Memory B cell (primary cell): ENCODE data around the gene TCF19.
A peak's percentile ranks its signal among the peaks of the same experiment; 100 is the strongest.
"Not testable (repeated sequence)": the region's sequence is repeated elsewhere in the genome, so short reads cannot be mapped to it uniquely, and the experiment has no call there.

Experiments used
- ATAC-seq: fragments of 150-1000 bp; cut with Tn5 transposase; 2 replicates; pipeline ENCODE4 v1.10.0; 2021; ENCODE audit warnings: low read depth, mild to moderate bottlenecking, moderate library complexity
- DNase-seq, 2 donors: peaks; one replicate each; pipeline ENCODE4 v3.0.0; 2022; ENCODE audit warnings: low spot score in 2 of 2
- H3K27ac Mint-ChIP-seq: one replicate; pipeline ENCODE4 v1.8.0; 2022; ENCODE audit warnings: mild to moderate bottlenecking, moderate library complexity, mixed read lengths
- H3K27me3 Mint-ChIP-seq: one replicate; pipeline ENCODE4 v1.8.0; 2022; ENCODE audit warnings: mixed read lengths
- H3K36me3 Mint-ChIP-seq: one replicate; pipeline ENCODE4 v1.8.0; 2022; ENCODE audit warnings: mild to moderate bottlenecking, mixed read lengths
- H3K4me1 Mint-ChIP-seq: one replicate; pipeline ENCODE4 v1.8.0; 2022; ENCODE audit warnings: mixed read lengths
- H3K4me3 Mint-ChIP-seq: one replicate; pipeline ENCODE4 v1.8.0; 2022; ENCODE audit warnings: mild to moderate bottlenecking, moderate library complexity, mixed read lengths
- H3K9me3 Mint-ChIP-seq: one replicate; pipeline ENCODE4 v1.8.0; 2022; ENCODE audit warnings: mixed read lengths

The TCF19 gene

DNA sequence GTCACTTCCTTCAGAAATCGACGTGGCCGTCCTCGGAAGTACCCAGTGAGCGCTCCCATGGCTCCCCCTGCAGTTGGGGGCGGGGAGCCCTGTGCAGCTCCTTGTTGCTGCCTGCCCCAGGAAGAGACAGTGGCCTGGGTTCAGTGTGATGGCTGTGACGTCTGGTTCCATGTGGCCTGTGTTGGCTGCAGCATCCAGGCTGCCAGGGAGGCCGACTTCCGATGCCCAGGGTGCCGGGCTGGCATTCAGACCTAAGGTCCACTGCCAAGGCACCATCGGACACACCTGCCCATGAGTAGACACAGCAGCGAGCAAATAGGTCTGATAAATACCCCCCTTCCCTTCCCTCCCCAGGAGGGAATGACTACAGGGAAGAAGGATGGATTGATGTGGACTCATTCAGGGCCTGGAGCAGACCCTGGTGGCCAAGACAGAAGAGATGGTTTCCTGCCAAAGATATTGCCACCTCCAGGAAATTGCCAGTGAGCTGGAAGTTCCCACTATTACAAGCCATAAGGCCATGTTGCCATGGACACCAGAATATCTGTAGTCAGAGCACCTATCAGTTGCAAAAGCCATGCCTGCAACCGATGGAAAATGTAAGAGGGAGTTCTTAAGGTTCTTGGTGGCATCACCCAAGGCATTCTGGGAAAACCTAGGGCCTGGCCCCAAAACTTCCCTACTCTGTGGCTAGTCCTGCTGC lies 4.2 kb downstream of the TCF19 start:
- no peaks in the 10 kb centered on the region for H3K9me3 Mint-ChIP-seq
- no peak overlapping the region for H3K4me3 Mint-ChIP-seq
- peaks cover 3% of the 10 kb centered on the region for H3K36me3 Mint-ChIP-seq
- peaks cover 24% of the 10 kb centered on the region for H3K4me1 Mint-ChIP-seq
- DNase-seq (no peak), ATAC-seq (no peak)
- no peaks in the 10 kb centered on the region for H3K27me3 Mint-ChIP-seq
- H3K27ac Mint-ChIP-seq, result peak overlapping the region; percentile 5

GRCh38 chr6:31163922-31164321 lies 5.5 kb downstream of the TCF19 start:
- no peak for ATAC-seq
- Mint-ChIP-seq H3K27ac (no peak overlapping the region), H3K27me3 (no peaks in the 10 kb centered on the region), H3K4me3 (no peak overlapping the region), H3K9me3 (no peaks in the 10 kb centered on the region), H3K36me3 (peaks cover 3% of the 10 kb centered on the region), H3K4me1 (peaks cover 18% of the 10 kb centered on the region)
- no peak for DNase-seq

GRCh38 chr6:31164475-31165063 lies 6.2 kb downstream of the TCF19 start:
- not testable (repeated sequence) for DNase-seq, H3K27me3 Mint-ChIP-seq, H3K36me3 Mint-ChIP-seq, H3K9me3 Mint-ChIP-seq, ATAC-seq
- Mint-ChIP-seq H3K4me1 (peaks cover 16% of the 10 kb centered on the region), H3K27ac (peak overlapping the region; percentile 64), H3K4me3 (peak overlapping the region; percentile 75)

- H3K36me3 Mint-ChIP-seq, H3K27me3 Mint-ChIP-seq, H3K9me3 Mint-ChIP-seq: not testable (repeated sequence)
- Mint-ChIP-seq H3K27ac (peak overlapping the region; percentile 64), H3K4me3 (peak overlapping the region; percentile 75), H3K4me1 (peaks cover 11% of the 10 kb centered on the region)
- DNase-seq (peak; percentile 45 to 46), ATAC-seq (peak; percentile 98)
These were observed 6.9 kb downstream of the TCF19 start for GRCh38 chr6:31165064-31165832.

DNA sequence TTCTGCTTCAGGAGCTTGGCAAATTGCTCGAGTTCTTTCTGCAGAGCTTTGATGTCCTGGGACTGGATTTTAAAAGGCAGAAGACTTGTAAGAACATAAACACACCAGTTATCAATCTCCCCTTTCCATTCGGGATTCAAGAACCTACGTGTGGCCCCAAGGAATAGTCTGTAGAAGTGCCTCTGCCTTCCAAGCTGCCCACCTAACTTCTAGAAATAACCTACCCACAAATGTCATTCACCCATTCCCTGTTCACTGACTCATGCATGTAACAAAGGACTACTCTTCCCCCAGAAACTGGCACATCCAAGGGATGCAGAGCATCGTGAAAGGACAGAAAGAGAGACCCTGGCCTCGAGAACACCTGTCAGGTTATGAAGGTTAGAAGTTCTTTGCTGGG lies 7.6 kb downstream of the TCF19 start:
- Mint-ChIP-seq H3K27me3 (no peaks in the 10 kb centered on the region), H3K27ac (no peak overlapping the region), H3K9me3 (no peaks in the 10 kb centered on the region), H3K36me3 (peaks cover 3% of the 10 kb centered on the region), H3K4me3 (no peak overlapping the region), H3K4me1 (peaks cover 11% of the 10 kb centered on the region)
- DNase-seq (no peak), ATAC-seq (no peak)

DNA sequence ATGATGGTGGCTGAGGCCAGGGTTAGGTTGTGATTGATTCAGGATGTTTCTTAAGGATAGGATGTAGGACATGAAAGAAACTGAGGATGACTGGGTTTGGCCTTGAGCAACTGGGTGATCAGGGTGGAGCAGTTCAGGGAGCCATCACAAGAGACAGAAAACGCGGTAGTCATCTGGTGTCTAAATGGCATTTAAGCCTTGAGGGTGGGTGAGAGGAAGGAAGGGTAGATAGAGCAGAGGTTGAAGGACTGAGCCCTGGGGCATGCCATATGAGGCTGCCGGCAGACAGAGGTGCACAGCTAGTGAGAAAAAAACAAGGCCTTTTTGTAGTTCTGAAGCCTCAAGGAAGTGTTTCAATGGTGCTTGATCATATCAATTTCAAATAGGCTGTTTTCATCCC lies 10.2 kb downstream of the TCF19 start:
- no peaks in the 10 kb centered on the region for H3K27me3 Mint-ChIP-seq
- no peak overlapping the region for H3K4me3 Mint-ChIP-seq
- peaks cover 8% of the 10 kb centered on the region for H3K4me1 Mint-ChIP-seq
- ATAC-seq (no peak), DNase-seq (no peak)
- no peaks in the 10 kb centered on the region for H3K9me3 Mint-ChIP-seq
- no peaks in the 10 kb centered on the region for H3K36me3 Mint-ChIP-seq
- H3K27ac Mint-ChIP-seq, result no peak overlapping the region

- peaks cover 8% of the 10 kb centered on the region for H3K4me1 Mint-ChIP-seq
- DNase-seq (no peak), ATAC-seq (no peak)
- no peak overlapping the region for H3K4me3 Mint-ChIP-seq
- no peaks in the 10 kb centered on the region for H3K27me3 Mint-ChIP-seq
- no peaks in the 10 kb centered on the region for H3K9me3 Mint-ChIP-seq
- H3K27ac Mint-ChIP-seq, result no peak overlapping the region
- no peaks in the 10 kb centered on the region for H3K36me3 Mint-ChIP-seq
These were observed 10.9 kb downstream of the TCF19 start for GRCh38 chr6:31169123-31169857.

GRCh38 chr6:31169858-31170599 lies 11.6 kb downstream of the TCF19 start:
- H3K4me1 Mint-ChIP-seq, H3K36me3 Mint-ChIP-seq, ATAC-seq, H3K27ac Mint-ChIP-seq, H3K4me3 Mint-ChIP-seq, H3K27me3 Mint-ChIP-seq, DNase-seq, H3K9me3 Mint-ChIP-seq: not testable (repeated sequence)

- DNase-seq (no peak), ATAC-seq (no peak)
These were observed 12.2 kb downstream of the TCF19 start, which contains the start of gene POU5F1 for GRCh38 chr6:31170600-31170881. Gene POU5F1 (minus strand): TSS chr6:31170682. CDS start chr6:31170620, 62 bp downstream.

DNA sequence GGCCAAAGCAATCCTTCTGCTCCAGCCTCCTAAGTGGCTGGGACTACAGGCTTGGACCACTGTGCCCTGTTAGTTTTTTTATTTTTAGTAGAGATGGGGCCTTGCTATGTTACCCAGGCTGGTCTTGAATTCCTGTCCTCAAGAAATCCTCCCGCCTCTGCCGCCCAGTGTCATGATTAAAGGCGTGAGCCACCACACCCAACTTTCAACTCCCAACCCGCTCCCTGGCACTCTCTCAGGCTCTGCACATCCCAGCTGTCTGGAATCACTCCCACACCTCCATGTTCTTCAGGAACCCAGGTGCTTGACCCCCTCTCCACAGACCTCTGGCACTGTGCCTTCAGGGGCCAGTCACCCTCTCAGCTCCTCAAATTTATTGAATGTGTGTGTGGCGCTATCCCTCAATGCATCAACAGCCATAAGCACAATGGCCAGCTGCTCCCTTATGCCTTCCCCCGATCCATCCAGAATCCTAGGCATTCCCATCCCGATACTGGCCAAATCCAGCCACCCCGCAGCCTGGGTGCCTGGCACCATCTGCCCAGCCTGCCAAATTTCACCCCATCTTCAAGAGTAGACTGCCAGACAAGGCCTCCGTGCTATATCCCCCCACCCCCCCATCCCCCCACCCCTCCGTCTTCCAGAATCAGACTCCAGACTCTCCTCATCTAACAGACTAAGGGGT lies 12.7 kb downstream of the TCF19 start:
- Mint-ChIP-seq H3K9me3 (no peaks in the 10 kb centered on the region), H3K4me1 (no peaks in the 10 kb centered on the region), H3K27ac (no peak overlapping the region), H3K27me3 (no peaks in the 10 kb centered on the region), H3K4me3 (no peak overlapping the region), H3K36me3 (peaks cover 3% of the 10 kb centered on the region)
- ATAC-seq (no peak), DNase-seq (no peak)

More at GRCh38 chr6:31170600-31170881, 12.2 kb downstream of the TCF19 start, which contains the start of gene POU5F1:
- H3K27me3 Mint-ChIP-seq, result no peaks in the 10 kb centered on the region
- no peak within 1 kb of the TSS for H3K4me3 Mint-ChIP-seq
- H3K27ac Mint-ChIP-seq, result no peak within 1 kb of the TSS
- H3K36me3 Mint-ChIP-seq, result no peaks in the 10 kb centered on the region
- H3K9me3 Mint-ChIP-seq, result no peaks in the 10 kb centered on the region
- no peaks in the 10 kb centered on the region for H3K4me1 Mint-ChIP-seq

DNA sequence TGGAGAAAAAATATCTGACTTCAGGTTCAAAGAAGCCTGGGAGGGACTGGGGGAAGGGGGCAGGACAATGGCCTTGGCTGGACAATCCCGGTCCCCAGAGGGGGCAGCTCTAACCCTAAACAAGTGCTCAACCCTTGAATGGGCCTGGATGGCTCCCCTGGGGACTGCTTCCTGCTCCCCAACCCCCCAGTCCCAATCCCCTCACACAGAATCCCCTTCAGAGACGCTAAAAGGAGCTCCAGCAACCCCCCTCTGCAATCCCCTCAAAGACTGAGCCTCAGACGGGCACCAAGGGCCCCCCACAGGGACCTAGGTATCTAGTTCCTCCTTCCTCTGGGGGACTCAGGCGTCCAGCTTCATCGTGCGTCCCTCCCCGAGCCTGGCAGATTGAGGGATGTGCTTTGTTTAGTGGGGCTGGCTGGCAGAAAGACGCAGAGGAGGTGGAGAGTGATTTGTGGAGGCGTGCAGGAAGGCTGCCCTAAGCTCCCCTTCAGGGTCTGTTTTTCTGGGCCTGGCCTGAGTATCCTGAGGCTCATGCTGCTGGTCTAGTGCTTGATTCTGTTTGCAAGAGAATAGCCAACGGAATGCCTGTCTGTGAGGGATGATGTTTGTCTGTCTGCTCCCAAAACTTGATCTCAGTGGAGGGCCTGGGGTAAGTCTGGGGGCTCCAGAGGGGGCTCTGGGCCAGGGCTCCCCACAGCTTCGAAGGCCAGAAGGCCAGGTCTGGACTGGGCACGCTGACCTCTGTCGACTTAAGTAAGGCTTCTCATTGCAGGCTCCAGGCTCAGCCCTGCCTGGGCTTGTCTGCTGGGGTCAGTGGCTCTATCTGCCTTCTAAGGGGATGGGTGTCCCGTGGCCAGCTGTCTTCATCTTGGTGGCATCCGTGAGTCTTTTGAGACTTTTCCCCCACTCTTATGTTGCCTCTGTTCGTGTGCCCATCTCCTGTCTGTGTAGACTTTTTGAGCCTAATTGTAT lies 13.8 kb downstream of the TCF19 start:
- peaks cover 3% of the 10 kb centered on the region for H3K36me3 Mint-ChIP-seq
- DNase-seq (no peak), ATAC-seq (no peak)
- H3K4me1 Mint-ChIP-seq, result no peaks in the 10 kb centered on the region
- H3K9me3 Mint-ChIP-seq, result no peaks in the 10 kb centered on the region
- no peaks in the 10 kb centered on the region for H3K27me3 Mint-ChIP-seq
- no peak overlapping the region for H3K4me3 Mint-ChIP-seq
- H3K27ac Mint-ChIP-seq, result no peak overlapping the region

DNA sequence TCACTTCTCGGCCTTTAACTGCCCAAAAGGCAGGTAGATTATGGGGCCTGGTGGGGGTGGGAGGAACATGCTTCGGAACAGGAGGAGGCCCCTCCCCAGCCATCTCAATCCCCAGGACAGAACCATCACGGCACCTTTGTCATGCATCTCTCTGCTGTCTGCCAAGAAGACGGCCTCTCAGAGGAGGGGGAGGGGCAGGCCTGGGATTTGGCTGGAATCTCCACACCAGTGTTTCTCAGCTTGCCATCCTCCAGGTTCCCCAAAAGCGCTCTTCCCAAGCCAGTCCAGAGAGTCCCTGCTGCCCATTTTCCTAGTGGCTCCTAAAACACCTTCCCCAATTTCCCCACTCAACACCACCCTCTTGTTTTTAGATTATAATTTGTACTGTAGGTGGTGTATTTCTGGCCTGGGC lies 14.6 kb downstream of the TCF19 start:
- peaks cover 3% of the 10 kb centered on the region for H3K36me3 Mint-ChIP-seq
- H3K4me3 Mint-ChIP-seq, result no peak overlapping the region
- DNase-seq (no peak), ATAC-seq (no peak)
- no peaks in the 10 kb centered on the region for H3K9me3 Mint-ChIP-seq
- H3K27me3 Mint-ChIP-seq, result no peaks in the 10 kb centered on the region
- no peak overlapping the region for H3K27ac Mint-ChIP-seq
- H3K4me1 Mint-ChIP-seq, result no peaks in the 10 kb centered on the region
